Suprapubic skin (tissue), 3 donors: ENCODE results near the gene SPOPL.
"Not testable (repeated sequence)": the region's sequence is repeated elsewhere in the genome, so short reads cannot be mapped to it uniquely, and the experiment has no call there.

ENCODE experiments used
- CTCF ChIP-seq, 2 donors: fragments of 200-600 bp in 1 of 2; fragments of 450-650 bp in 1 of 2; sonication (generic) in 1 of 2; IDR thresholded peaks; one replicate each; pipeline ENCODE4 v1.5.1; 2016 to 2019; ENCODE audit warnings: antibody characterized with exemption in 2 of 2, mild to moderate bottlenecking in 1 of 2, moderate library complexity in 1 of 2
- POLR2A ChIP-seq, 2 donors: fragments of 450-650 bp; IDR thresholded peaks; one replicate each; pipeline ENCODE4 v1.6.1; 2017; ENCODE audit warnings: antibody characterized with exemption in 2 of 2, mild to moderate bottlenecking in 2 of 2, moderate library complexity in 2 of 2

GRCh38 chr2:138544206-138544605 is 42.6 kb downstream of the SPOPL start:
- TF ChIP-seq CTCF, POLR2A (IDR thresholded peaks at IDR 0.05): not testable (repeated sequence)
